ENCODE results near the gene CARHSP1. TPM values are rescaled to one million over a fixed set of nuclear protein-coding genes. Genes with fewer than 3 reads are reported as not detected.
"Not testable (repeated sequence)": the region's sequence is repeated elsewhere in the genome, so short reads cannot be mapped to it uniquely, and the experiment has no call there.

The CARHSP1 gene
- total RNA-seq, 1 experiment from 2014 or later = 104 TPM

- CTCF ChIA-PET = interaction anchor here (1.1 kb wide), 1 partner anchor 267 kb away, joined by 6 read pairs; no protein-coding TSS in a partner anchor
- Mint-ChIP-seq H3K27me3 (ENCODE audit: unreplicated experiment) (no peaks in the 10 kb centered on the region), H3K9me3 (ENCODE audit: low read depth, unreplicated experiment) (no peaks in the 10 kb centered on the region), H3K36me3 (ENCODE audit: insufficient read depth, unreplicated experiment) (peaks cover 27% of the 10 kb centered on the region), H3K4me1 (ENCODE audit: low read depth, unreplicated experiment) (peaks cover 30% of the 10 kb centered on the region), H3K27ac (ENCODE audit: unreplicated experiment) (no peak overlapping the region), H3K4me3 (ENCODE audit: low read depth, unreplicated experiment) (no peak overlapping the region)
- TF ChIP-seq CTCF (IDR thresholded peaks at IDR 0.05; ENCODE audit: unreplicated experiment) = no peak
- no TSS peak for BruUV-seq (replicated peaks)
- intact Hi-C loops (cut with micrococcal nuclease; ENCODE audit: unreplicated experiment) = no loop called here
- DNase-seq = no peak
Measured at GRCh38 chr16:8872071-8872470, 3.3 kb upstream of the CARHSP1 start.

- H3K27me3 Mint-ChIP-seq (ENCODE audit: unreplicated experiment); H3K27ac Mint-ChIP-seq (ENCODE audit: unreplicated experiment); H3K4me3 Mint-ChIP-seq (ENCODE audit: low read depth, unreplicated experiment); DNase-seq; BruUV-seq (replicated peaks); intact Hi-C loops (cut with micrococcal nuclease; ENCODE audit: unreplicated experiment); H3K9me3 Mint-ChIP-seq (ENCODE audit: low read depth, unreplicated experiment): not testable (repeated sequence)
- CTCF ChIA-PET = interaction anchor here (1.3 kb wide), 1 partner anchor 73 kb away, joined by 3 read pairs; no protein-coding TSS in a partner anchor
- H3K4me1 Mint-ChIP-seq (ENCODE audit: low read depth, unreplicated experiment) = peaks cover 52% of the 10 kb centered on the region
- H3K36me3 Mint-ChIP-seq (ENCODE audit: insufficient read depth, unreplicated experiment) = peaks cover 47% of the 10 kb centered on the region
Measured at GRCh38 chr16:8869988-8870241, 1.1 kb upstream of the CARHSP1 start.

DNA sequence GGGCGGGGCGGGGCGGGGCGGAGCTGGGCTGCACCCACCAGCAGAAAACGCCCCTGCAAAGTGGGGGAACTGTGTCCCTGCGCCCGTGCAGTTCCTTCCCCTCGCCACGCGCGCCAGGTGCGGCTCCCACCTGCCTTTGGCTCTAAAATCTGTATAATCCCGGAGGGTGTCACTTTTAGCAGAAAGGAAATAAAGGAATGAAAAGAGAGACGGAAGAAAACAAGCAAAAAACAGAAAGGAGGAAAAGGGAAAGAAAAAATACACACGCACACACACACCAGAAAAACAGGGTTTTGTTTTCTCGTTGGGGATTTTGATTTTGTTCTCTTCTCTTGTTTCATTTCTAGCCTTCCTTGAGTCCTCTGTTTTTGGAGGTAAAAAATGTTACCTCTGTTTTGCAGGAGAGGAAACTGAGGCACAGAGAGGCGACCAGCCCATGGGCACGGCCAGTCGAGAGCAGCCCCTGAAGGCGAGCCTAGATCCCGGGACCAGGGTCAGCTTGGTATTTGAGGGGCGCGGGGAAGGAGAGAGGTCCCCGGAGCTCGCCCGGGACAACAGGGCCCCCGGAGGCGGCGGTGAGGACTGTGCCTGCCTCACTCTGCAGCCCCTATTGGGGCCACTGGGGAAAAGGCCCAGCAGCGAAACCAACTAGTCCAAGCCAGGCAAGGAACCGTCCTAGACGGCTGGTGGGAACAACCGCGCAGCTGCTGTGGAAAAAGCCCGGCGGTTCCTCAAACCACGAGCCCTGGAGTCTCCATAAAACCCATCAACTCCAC is 594 bp upstream of the CARHSP1 start:
- peaks cover 57% of the 10 kb centered on the region for H3K4me1 Mint-ChIP-seq (ENCODE audit: low read depth, unreplicated experiment)
- no peaks in the 10 kb centered on the region for H3K9me3 Mint-ChIP-seq (ENCODE audit: low read depth, unreplicated experiment)
- CTCF ChIA-PET = interaction anchor here (0.5 to 1.6 kb wide), 14 partner anchors 9 to 329 kb away, joined by 3 to 18 read pairs (median 4); no protein-coding TSS in a partner anchor
- no peak for TF ChIP-seq CTCF (IDR thresholded peaks at IDR 0.05; ENCODE audit: unreplicated experiment)
- no TSS peak for BruUV-seq (replicated peaks)
- DNase-seq = no peak
- H3K36me3 Mint-ChIP-seq (ENCODE audit: insufficient read depth, unreplicated experiment) = peaks cover 51% of the 10 kb centered on the region
- intact Hi-C loops (cut with micrococcal nuclease; ENCODE audit: unreplicated experiment) = no loop called here
- no peaks in the 10 kb centered on the region for H3K27me3 Mint-ChIP-seq (ENCODE audit: unreplicated experiment)
- peak overlapping the region; percentile 56 for H3K27ac Mint-ChIP-seq (ENCODE audit: unreplicated experiment)
- H3K4me3 Mint-ChIP-seq (ENCODE audit: low read depth, unreplicated experiment) = peak overlapping the region; percentile 86

GRCh38 chr16:8867932-8868415 is 832 bp downstream of the CARHSP1 start:
- BruUV-seq (replicated peaks) = TSS peak; percentile 77
- CTCF ChIA-PET = interaction anchor here (0.6 to 1.6 kb wide), 7 partner anchors 10 to 141 kb away, joined by 3 to 18 read pairs (median 3); no protein-coding TSS in a partner anchor
- no peak for DNase-seq
- H3K27me3 Mint-ChIP-seq (ENCODE audit: unreplicated experiment) = no peaks in the 10 kb centered on the region
- H3K36me3 Mint-ChIP-seq (ENCODE audit: insufficient read depth, unreplicated experiment) = peaks cover 65% of the 10 kb centered on the region
- intact Hi-C loops (cut with micrococcal nuclease; ENCODE audit: unreplicated experiment) = no loop called here
- H3K4me1 Mint-ChIP-seq (ENCODE audit: low read depth, unreplicated experiment) = peaks cover 71% of the 10 kb centered on the region
- peak overlapping the region; percentile 86 for H3K4me3 Mint-ChIP-seq (ENCODE audit: low read depth, unreplicated experiment)
- no peaks in the 10 kb centered on the region for H3K9me3 Mint-ChIP-seq (ENCODE audit: low read depth, unreplicated experiment)
- no peak for TF ChIP-seq CTCF (IDR thresholded peaks at IDR 0.05; ENCODE audit: unreplicated experiment)
- H3K27ac Mint-ChIP-seq (ENCODE audit: unreplicated experiment) = peak overlapping the region; percentile 79
